ENCODE measurements around the gene JAZF1.

The JAZF1 gene

GRCh38 chr7:27998382-27998781 lies 182.2 kb downstream of the JAZF1 start:
- no peak for DNase-seq

GRCh38 chr7:27997188-27997707 lies 183.3 kb downstream of the JAZF1 start:
- DNase-seq, result peak; percentile 10

GRCh38 chr7:27996141-27996540 lies 184.5 kb downstream of the JAZF1 start:
- DNase-seq, result no peak

GRCh38 chr7:27995228-27995627 lies 185.4 kb downstream of the JAZF1 start:
- no peak for DNase-seq

- peak; percentile 22 for DNase-seq
Measured at GRCh38 chr7:27994639-27995038, 186.0 kb downstream of the JAZF1 start.

GRCh38 chr7:27992755-27993493 lies 187.7 kb downstream of the JAZF1 start:
- no peak for DNase-seq

- no peak for DNase-seq
Measured at GRCh38 chr7:27992097-27992496, 188.5 kb downstream of the JAZF1 start.

- no peak for DNase-seq
Measured at GRCh38 chr7:27991006-27991528, 189.5 kb downstream of the JAZF1 start.

GRCh38 chr7:27976531-27976930 lies 204.1 kb downstream of the JAZF1 start:
- DNase-seq, result no peak

- DNase-seq, result no peak
Measured at GRCh38 chr7:27973625-27974024, 207.0 kb downstream of the JAZF1 start.

GRCh38 chr7:27972276-27972675 lies 208.3 kb downstream of the JAZF1 start:
- DNase-seq, result no peak

GRCh38 chr7:27971171-27971812 lies 209.3 kb downstream of the JAZF1 start:
- DNase-seq, result no peak

- DNase-seq, result no peak
Measured at GRCh38 chr7:27970350-27970749, 210.2 kb downstream of the JAZF1 start.

- no peak for DNase-seq
Measured at GRCh38 chr7:27969346-27969745, 211.2 kb downstream of the JAZF1 start.

- no peak for DNase-seq
Measured at GRCh38 chr7:27967639-27968038, 213.0 kb downstream of the JAZF1 start.

- DNase-seq, result no peak
Measured at GRCh38 chr7:27966219-27966780, 214.3 kb downstream of the JAZF1 start.

- DNase-seq, result no peak
Measured at GRCh38 chr7:27965650-27966049, 214.9 kb downstream of the JAZF1 start.

GRCh38 chr7:27964820-27965219 lies 215.8 kb downstream of the JAZF1 start:
- no peak for DNase-seq

- DNase-seq, result no peak
Measured at GRCh38 chr7:27963056-27963455, 217.5 kb downstream of the JAZF1 start.

GRCh38 chr7:27962273-27962672 lies 218.3 kb downstream of the JAZF1 start:
- no peak for DNase-seq

GRCh38 chr7:27961255-27961654 lies 219.3 kb downstream of the JAZF1 start:
- DNase-seq, result no peak

GRCh38 chr7:27960415-27960814 lies 220.2 kb downstream of the JAZF1 start:
- DNase-seq, result no peak

GRCh38 chr7:27958933-27959548 lies 221.6 kb downstream of the JAZF1 start:
- DNase-seq, result peak; percentile 30

Measured in NCI-H146 (cell line).